ENCODE data around the gene VEGFA.
"Not testable (repeated sequence)": the region's sequence is repeated elsewhere in the genome, so short reads cannot be mapped to it uniquely, and the experiment has no call there.

VEGFA gene

GRCh38 chr6:43803783-43804549, 34.0 kb downstream of the VEGFA start:
- DNase-seq (ENCODE audit: low spot score) = no peak

- DNase-seq (ENCODE audit: low spot score) = no peak
Observed at GRCh38 chr6:43804550-43805223, 34.7 kb downstream of the VEGFA start.

- no peak for DNase-seq (ENCODE audit: low spot score)
Observed at GRCh38 chr6:43805699-43806042, 35.7 kb downstream of the VEGFA start.

GRCh38 chr6:43806043-43806757, 36.2 kb downstream of the VEGFA start:
- DNase-seq (ENCODE audit: low spot score) = no peak

- no peak for DNase-seq (ENCODE audit: low spot score)
Observed at GRCh38 chr6:43806758-43807227, 36.8 kb downstream of the VEGFA start.

- no peak for DNase-seq (ENCODE audit: low spot score)
Observed at GRCh38 chr6:43807228-43808061, 37.4 kb downstream of the VEGFA start.

GRCh38 chr6:43808412-43808811, 38.4 kb downstream of the VEGFA start:
- no peak for DNase-seq (ENCODE audit: low spot score)

GRCh38 chr6:43809417-43810305, 39.6 kb downstream of the VEGFA start:
- no peak for DNase-seq (ENCODE audit: low spot score)

GRCh38 chr6:43810965-43811732, 41.1 kb downstream of the VEGFA start:
- no peak for DNase-seq (ENCODE audit: low spot score)

- no peak for DNase-seq (ENCODE audit: low spot score)
Observed at GRCh38 chr6:43811733-43812099, 41.7 kb downstream of the VEGFA start.

GRCh38 chr6:43812850-43813578, 43.0 kb downstream of the VEGFA start:
- DNase-seq (ENCODE audit: low spot score) = no peak

- no peak for DNase-seq (ENCODE audit: low spot score)
Observed at GRCh38 chr6:43814111-43814510, 44.1 kb downstream of the VEGFA start.

GRCh38 chr6:43814865-43815264, 44.9 kb downstream of the VEGFA start:
- DNase-seq (ENCODE audit: low spot score) = no peak

- peak; percentile 50 for DNase-seq (ENCODE audit: low spot score)
Observed at GRCh38 chr6:43817192-43817591, 47.2 kb downstream of the VEGFA start.

GRCh38 chr6:43818973-43819372, 49.0 kb downstream of the VEGFA start:
- not testable (repeated sequence) for DNase-seq (ENCODE audit: low spot score)

GRCh38 chr6:43819958-43820357, 49.9 kb downstream of the VEGFA start:
- DNase-seq (ENCODE audit: low spot score) = no peak

GRCh38 chr6:43820486-43820885, 50.5 kb downstream of the VEGFA start:
- no peak for DNase-seq (ENCODE audit: low spot score)

- DNase-seq (ENCODE audit: low spot score) = no peak
Observed at GRCh38 chr6:43821101-43821886, 51.3 kb downstream of the VEGFA start.

- no peak for DNase-seq (ENCODE audit: low spot score)
Observed at GRCh38 chr6:43823390-43823789, 53.4 kb downstream of the VEGFA start.

All from hepatic stellate cell (primary cell).